LNCaP clone FGC (cell line): ENCODE measurements around the gene FBXL2.

Source experiments
- DNase-seq: peaks from one replicate; pipeline ENCODE4 v3.0.0-alpha.2; 2011; ENCODE audit warnings: low read depth
- H3K4me3 ChIP-seq: 2 replicates; pipeline ENCODE4 v1.5.1; 2011; ENCODE audit warnings: mild to moderate bottlenecking, low read depth, low read length, control low read depth
- CTCF ChIP-seq: IDR thresholded peaks from 2 replicates; pipeline ENCODE4 v1.5.1; 2012; ENCODE audit warnings: mild to moderate bottlenecking; ENCODE audit not compliant: control insufficient read depth, insufficient read depth; ENCODE audit errors: extremely low read depth

The FBXL2 gene

GRCh38 chr3:33237439-33237838 lies 39.8 kb upstream of the FBXL2 start:
- TF ChIP-seq CTCF = no peak
- DNase-seq = no peak
- H3K4me3 ChIP-seq = no peak overlapping the region

- no peak overlapping the region for H3K4me3 ChIP-seq
- no peak for TF ChIP-seq CTCF
- no peak for DNase-seq
Observed at GRCh38 chr3:33238923-33239322, 38.3 kb upstream of the FBXL2 start.

- no peak for DNase-seq
- TF ChIP-seq CTCF = no peak
- no peak overlapping the region for H3K4me3 ChIP-seq
Observed at GRCh38 chr3:33240261-33240660, 37.0 kb upstream of the FBXL2 start.

GRCh38 chr3:33246786-33247185 lies 30.5 kb upstream of the FBXL2 start:
- TF ChIP-seq CTCF = no peak
- no peak for DNase-seq
- H3K4me3 ChIP-seq = no peak overlapping the region

GRCh38 chr3:33250712-33251111 lies 26.5 kb upstream of the FBXL2 start:
- no peak overlapping the region for H3K4me3 ChIP-seq
- no peak for DNase-seq
- TF ChIP-seq CTCF = no peak

GRCh38 chr3:33256249-33256648 lies 21.0 kb upstream of the FBXL2 start:
- TF ChIP-seq CTCF = no peak
- no peak for DNase-seq
- H3K4me3 ChIP-seq = no peak overlapping the region

GRCh38 chr3:33260104-33260503 lies 17.1 kb upstream of the FBXL2 start:
- TF ChIP-seq CTCF = no peak
- no peak for DNase-seq
- H3K4me3 ChIP-seq = no peak overlapping the region
